ENCODE results near the gene OR4K15.

The OR4K15 gene, protein sequence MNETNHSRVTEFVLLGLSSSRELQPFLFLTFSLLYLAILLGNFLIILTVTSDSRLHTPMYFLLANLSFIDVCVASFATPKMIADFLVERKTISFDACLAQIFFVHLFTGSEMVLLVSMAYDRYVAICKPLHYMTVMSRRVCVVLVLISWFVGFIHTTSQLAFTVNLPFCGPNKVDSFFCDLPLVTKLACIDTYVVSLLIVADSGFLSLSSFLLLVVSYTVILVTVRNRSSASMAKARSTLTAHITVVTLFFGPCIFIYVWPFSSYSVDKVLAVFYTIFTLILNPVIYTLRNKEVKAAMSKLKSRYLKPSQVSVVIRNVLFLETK

DNA sequence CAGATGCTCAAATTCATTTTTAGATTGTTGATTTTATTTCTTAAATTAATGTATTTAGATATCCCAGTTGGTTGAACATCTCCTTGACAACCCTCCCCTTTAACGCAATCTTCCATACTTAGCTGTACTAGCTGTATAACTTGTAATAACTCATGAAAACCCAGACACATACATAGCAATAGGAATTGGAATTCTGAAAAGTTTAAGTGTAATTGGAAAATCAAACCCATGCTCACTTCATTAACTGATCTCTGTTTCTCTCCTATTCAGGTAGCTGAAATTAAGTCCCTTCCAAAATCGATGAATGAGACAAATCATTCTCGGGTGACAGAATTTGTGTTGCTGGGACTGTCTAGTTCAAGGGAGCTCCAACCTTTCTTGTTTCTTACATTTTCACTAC, at the start of gene OR4K15:
OR4K15 (plus strand) TSS at position 301 of the 400 bp plus-strand sequence; CDS start at position 301, 0 bp downstream.
- Histone ChIP-seq H3K9me3 (ENCODE audit: control insufficient read depth, insufficient read depth, low read length) (no peaks in the 10 kb centered on the region), H3K4me3 (ENCODE audit: low read length) (no peak within 1 kb of the TSS), H3K27me3 (ENCODE audit: control insufficient read depth, low read length) (no peaks in the 10 kb centered on the region), H3K9me2 (replicated peaks; ENCODE audit: control insufficient read depth, low read length) (no peaks in the 10 kb centered on the region), H3K79me2 (ENCODE audit: control insufficient read depth, low read length) (no peaks in the 10 kb centered on the region), H3F3A (ENCODE audit: control insufficient read depth, insufficient read depth) (no peaks in the 10 kb centered on the region), H3K4me2 (ENCODE audit: low read length) (no peak within 1 kb of the TSS), H3K27ac (ENCODE audit: low read depth, low read length) (no peak within 1 kb of the TSS), H4K20me1 (ENCODE audit: control insufficient read depth, insufficient read depth, low read depth, low read length) (no peaks in the 10 kb centered on the region), H3K4me1 (ENCODE audit: control insufficient read depth, low read length) (no peaks in the 10 kb centered on the region), H3K36me3 (ENCODE audit: control insufficient read depth, low read length) (no peaks in the 10 kb centered on the region)
- TF ChIP-seq EZH2phosphoT487 (IDR thresholded peaks at IDR 0.05; ENCODE audit: borderline replicate concordance, low read length): no peak
- TF ChIP-seq, protein P1, sequence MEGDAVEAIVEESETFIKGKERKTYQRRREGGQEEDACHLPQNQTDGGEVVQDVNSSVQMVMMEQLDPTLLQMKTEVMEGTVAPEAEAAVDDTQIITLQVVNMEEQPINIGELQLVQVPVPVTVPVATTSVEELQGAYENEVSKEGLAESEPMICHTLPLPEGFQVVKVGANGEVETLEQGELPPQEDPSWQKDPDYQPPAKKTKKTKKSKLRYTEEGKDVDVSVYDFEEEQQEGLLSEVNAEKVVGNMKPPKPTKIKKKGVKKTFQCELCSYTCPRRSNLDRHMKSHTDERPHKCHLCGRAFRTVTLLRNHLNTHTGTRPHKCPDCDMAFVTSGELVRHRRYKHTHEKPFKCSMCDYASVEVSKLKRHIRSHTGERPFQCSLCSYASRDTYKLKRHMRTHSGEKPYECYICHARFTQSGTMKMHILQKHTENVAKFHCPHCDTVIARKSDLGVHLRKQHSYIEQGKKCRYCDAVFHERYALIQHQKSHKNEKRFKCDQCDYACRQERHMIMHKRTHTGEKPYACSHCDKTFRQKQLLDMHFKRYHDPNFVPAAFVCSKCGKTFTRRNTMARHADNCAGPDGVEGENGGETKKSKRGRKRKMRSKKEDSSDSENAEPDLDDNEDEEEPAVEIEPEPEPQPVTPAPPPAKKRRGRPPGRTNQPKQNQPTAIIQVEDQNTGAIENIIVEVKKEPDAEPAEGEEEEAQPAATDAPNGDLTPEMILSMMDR (IDR thresholded peaks at IDR 0.05; ENCODE audit: low read depth, low read length, poor library complexity, severe bottlenecking): no peak

DNA sequence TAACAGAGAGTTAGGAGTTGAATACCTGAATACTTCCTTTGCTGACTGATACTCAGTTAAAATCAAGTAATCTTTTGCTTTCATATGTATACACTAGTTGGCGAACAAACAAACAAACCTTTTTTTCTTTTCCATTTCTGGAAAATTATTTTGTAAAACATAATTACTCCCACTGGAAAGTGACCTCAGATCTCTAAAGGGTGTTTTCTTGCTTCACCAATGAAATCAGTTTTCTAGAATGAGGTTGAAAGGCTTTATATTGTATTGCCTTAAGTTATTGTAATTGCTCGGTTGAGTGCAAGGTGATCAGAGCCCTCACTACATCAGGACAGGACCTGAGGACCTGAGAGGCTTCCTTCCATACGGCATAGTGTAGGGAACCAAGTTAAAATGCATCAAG, 44.8 kb upstream of the OR4K15 start, which contains the start of gene OR4K1:
OR4K1 (plus strand) TSS at position 301 of the 400 bp plus-strand sequence. CDS start 4,750 bp downstream, outside the sequence.
- no peaks in the 10 kb centered on the region for H3K9me3 ChIP-seq (ENCODE audit: control insufficient read depth, insufficient read depth, low read length)

DNA sequence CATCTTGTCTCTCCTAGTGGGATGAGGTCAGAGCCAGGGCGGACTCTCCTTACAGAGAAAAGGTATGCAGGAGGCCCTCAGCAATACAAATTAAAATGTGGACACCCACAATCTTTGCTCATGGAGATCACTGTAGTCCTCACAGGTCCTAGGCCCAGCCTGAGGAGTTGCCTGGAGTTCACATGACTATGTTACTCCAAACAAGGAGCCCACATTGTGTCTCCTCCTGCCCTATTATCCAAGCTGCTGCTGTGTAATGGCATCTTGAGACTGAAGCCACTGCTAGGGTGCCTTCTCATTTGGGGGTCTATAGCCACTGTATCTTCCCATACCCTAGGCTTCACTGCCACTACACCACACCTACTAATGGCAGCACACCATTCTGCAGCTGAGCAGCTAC, 33.7 kb upstream of the OR4K15 start:
- H4K20me1 ChIP-seq (ENCODE audit: control insufficient read depth, insufficient read depth, low read depth, low read length): no peaks in the 10 kb centered on the region
- no peaks in the 10 kb centered on the region for H3K9me2 ChIP-seq (replicated peaks; ENCODE audit: control insufficient read depth, low read length)
- no peak overlapping the region for H3K4me2 ChIP-seq (ENCODE audit: low read length)
- H3F3A ChIP-seq (ENCODE audit: control insufficient read depth, insufficient read depth): no peaks in the 10 kb centered on the region
- no peaks in the 10 kb centered on the region for H3K27me3 ChIP-seq (ENCODE audit: control insufficient read depth, low read length)
- no peaks in the 10 kb centered on the region for H3K79me2 ChIP-seq (ENCODE audit: control insufficient read depth, low read length)
- no peaks in the 10 kb centered on the region for H3K9me3 ChIP-seq (ENCODE audit: control insufficient read depth, insufficient read depth, low read length)
- H3K36me3 ChIP-seq (ENCODE audit: control insufficient read depth, low read length): no peaks in the 10 kb centered on the region
- TF ChIP-seq EZH2phosphoT487 (IDR thresholded peaks at IDR 0.05; ENCODE audit: borderline replicate concordance, low read length): no peak
- TF ChIP-seq, protein P1 (IDR thresholded peaks at IDR 0.05; ENCODE audit: low read depth, low read length, poor library complexity, severe bottlenecking): no peak
- H3K4me1 ChIP-seq (ENCODE audit: control insufficient read depth, low read length): no peaks in the 10 kb centered on the region
- no peak overlapping the region for H3K4me3 ChIP-seq (ENCODE audit: low read length)
- no peak overlapping the region for H3K27ac ChIP-seq (ENCODE audit: low read depth, low read length)

More for the DNA sequence above, 44.8 kb upstream of the OR4K15 start, which contains the start of gene OR4K1:
- Histone ChIP-seq H3K27me3 (ENCODE audit: control insufficient read depth, low read length) (no peaks in the 10 kb centered on the region), H4K20me1 (ENCODE audit: control insufficient read depth, insufficient read depth, low read depth, low read length) (no peaks in the 10 kb centered on the region), H3K27ac (ENCODE audit: low read depth, low read length) (no peak within 1 kb of the TSS), H3K36me3 (ENCODE audit: control insufficient read depth, low read length) (no peaks in the 10 kb centered on the region), H3K79me2 (ENCODE audit: control insufficient read depth, low read length) (no peaks in the 10 kb centered on the region), H3F3A (ENCODE audit: control insufficient read depth, insufficient read depth) (no peaks in the 10 kb centered on the region), H3K4me3 (ENCODE audit: low read length) (no peak within 1 kb of the TSS), H3K4me1 (ENCODE audit: control insufficient read depth, low read length) (no peaks in the 10 kb centered on the region), H3K9me2 (replicated peaks; ENCODE audit: control insufficient read depth, low read length) (no peaks in the 10 kb centered on the region), H3K4me2 (ENCODE audit: low read length) (no peak within 1 kb of the TSS)
- TF ChIP-seq EZH2phosphoT487 (IDR thresholded peaks at IDR 0.05; ENCODE audit: borderline replicate concordance, low read length): no peak
- TF ChIP-seq, protein P1 (IDR thresholded peaks at IDR 0.05; ENCODE audit: low read depth, low read length, poor library complexity, severe bottlenecking): no peak

Measured in DOHH2 (cell line).